ENCODE data around the gene NANOS2. TPM values are rescaled to one million over a fixed set of nuclear protein-coding genes. Genes with fewer than 3 reads are reported as not detected.

Gene NANOS2
- total and polyA plus RNA-seq, 2 of the 4 experiments (the other 2 are of a cell fraction): not detected

- WGBS, 2 experiments (ENCODE audit: extremely low coverage in 2 of 2, insufficient read length in 1 of 2): 90% methylated on average over 2 of the region's 5 CpGs; no CpG with 5 or more reads in 1 of the 2 experiments
- H3K4ac ChIP-seq (ENCODE audit: low read depth, low read length): no peak overlapping the region
- in situ Hi-C loops (cut with MboI; ENCODE audit: low sequenced_read_pairs): no loop called here
- H3K36me3 ChIP-seq (ENCODE audit: control insufficient read depth, insufficient read depth, low read length): no peaks in the 10 kb centered on the region
- no peak overlapping the region for H3K4me2 ChIP-seq (ENCODE audit: low read depth, low read length)
- H3K9me1 ChIP-seq (ENCODE audit: insufficient read depth, low read length): peaks cover 3% of the 10 kb centered on the region; the same call in 1 of the 2 replicates
- dilution Hi-C loops (cut with HindIII; ENCODE audit: low sequenced_read_pairs, unreplicated experiment): no loop called here
- H3K56ac ChIP-seq (ENCODE audit: extremely low read depth, insufficient read depth, low read length): no peak overlapping the region
- H3K27me3 ChIP-seq (ENCODE audit: control insufficient read depth, insufficient read depth, low read length): peaks cover 20% of the 10 kb centered on the region
- intact Hi-C loops (cut with micrococcal nuclease): no loop called here
- no peak overlapping the region for H4K8ac ChIP-seq (ENCODE audit: low read depth in 2 of 2, low read length in 2 of 2)
- H3K23ac ChIP-seq (ENCODE audit: low read depth, low read length): no peak overlapping the region
- H2AK5ac ChIP-seq (ENCODE audit: low read depth, low read length): no peak overlapping the region
- H3K9me3 ChIP-seq (ENCODE audit: control insufficient read depth, insufficient read depth, low read length): no peaks in the 10 kb centered on the region
- H2AK9ac ChIP-seq (replicated peaks; ENCODE audit: low read depth, low read length, poor library complexity): no peak overlapping the region
- no peak overlapping the region for H2BK15ac ChIP-seq (ENCODE audit: low read depth, low read length)
- no peak overlapping the region for H3K14ac ChIP-seq (replicated peaks; ENCODE audit: low read depth, low read length)
- BruUV-seq (replicated peaks): no TSS peak
- H3K9ac ChIP-seq (ENCODE audit: low read depth, low read length): no peak overlapping the region
- no peaks in the 10 kb centered on the region for H4K20me1 ChIP-seq (ENCODE audit: insufficient read depth, low read length)
- H2AFZ ChIP-seq (replicated peaks; ENCODE audit: low read length, poor library complexity): no peak overlapping the region
- no peak overlapping the region for H3K18ac ChIP-seq (ENCODE audit: low read depth, low read length)
- no peaks in the 10 kb centered on the region for H3K4me1 ChIP-seq (ENCODE audit: control insufficient read depth, insufficient read depth, low read length)
- H4K91ac ChIP-seq (ENCODE audit: insufficient read depth, low read depth, low read length): no peak overlapping the region
- no peak for TF ChIP-seq BHLHE40 (IDR thresholded peaks at IDR 0.05; ENCODE audit: low read depth, low read length)
- TF ChIP-seq SMC3 (IDR thresholded peaks at IDR 0.05; ENCODE audit: low read depth, low read length): no peak
- TF ChIP-seq CEBPB (IDR thresholded peaks at IDR 0.05; ENCODE audit: low read depth, low read length): no peak
- no peak for TF ChIP-seq CHD1 (IDR thresholded peaks at IDR 0.05; ENCODE audit: low read depth, low read length)
- no peak for TF ChIP-seq POLR2A (IDR thresholded peaks at IDR 0.05; ENCODE audit: low read depth, low read length)
- no peak for TF ChIP-seq MXI1 (IDR thresholded peaks at IDR 0.05; ENCODE audit: borderline replicate concordance, low read depth, low read length)
- TF ChIP-seq, protein P1, sequence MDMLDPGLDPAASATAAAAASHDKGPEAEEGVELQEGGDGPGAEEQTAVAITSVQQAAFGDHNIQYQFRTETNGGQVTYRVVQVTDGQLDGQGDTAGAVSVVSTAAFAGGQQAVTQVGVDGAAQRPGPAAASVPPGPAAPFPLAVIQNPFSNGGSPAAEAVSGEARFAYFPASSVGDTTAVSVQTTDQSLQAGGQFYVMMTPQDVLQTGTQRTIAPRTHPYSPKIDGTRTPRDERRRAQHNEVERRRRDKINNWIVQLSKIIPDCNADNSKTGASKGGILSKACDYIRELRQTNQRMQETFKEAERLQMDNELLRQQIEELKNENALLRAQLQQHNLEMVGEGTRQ (IDR thresholded peaks at IDR 0.05; ENCODE audit: low read depth, low read length): no peak
- no peak for TF ChIP-seq RAD21 (IDR thresholded peaks at IDR 0.05; ENCODE audit: low read length)
- TF ChIP-seq MAZ (IDR thresholded peaks at IDR 0.05; ENCODE audit: borderline replicate concordance, low read depth, low read length): no peak
- no peak for TF ChIP-seq RFX5 (IDR thresholded peaks at IDR 0.05; ENCODE audit: low read depth, low read length)
- ChIA-PET CTCF (no interaction called here), POLR2A (ENCODE audit: unreplicated experiment) (no interaction called here)
- ATAC-seq (ENCODE audit: low read depth): no peak
- no peak overlapping the region for H4K5ac ChIP-seq (ENCODE audit: low read depth, low read length)
- H3K4me3 ChIP-seq (ENCODE audit: insufficient read depth, low read depth, low read length): no peak overlapping the region
- H3K79me1 ChIP-seq (ENCODE audit: low read depth in 1 of 2, low read length in 2 of 2): no peaks in the 10 kb centered on the region
- H2BK20ac ChIP-seq (ENCODE audit: low read depth, low read length): no peak overlapping the region
- peak; percentile 30 for DNase-seq
- no peak overlapping the region for H3K27ac ChIP-seq (ENCODE audit: insufficient read depth, low read length)
- no peak overlapping the region for H2BK5ac ChIP-seq (ENCODE audit: low read depth, low read length, poor library complexity, severe bottlenecking)
- H2BK120ac ChIP-seq (ENCODE audit: low read depth, low read length): no peak overlapping the region
Observed at GRCh38 chr19:45908956-45909355, 5.6 kb downstream of the NANOS2 start.
